ENCODE data around the gene TRIM47. TPM values are rescaled to one million over a fixed set of nuclear protein-coding genes. Genes with fewer than 3 reads are reported as not detected.

TRIM47 gene
- total RNA-seq, 6 experiments from 2014 or later, result 1.0 to 2.3 (median 1.5) TPM

GRCh38 chr17:75899767-75900468 is 21.5 kb upstream of the TRIM47 start:
- H3K36me3 Mint-ChIP-seq (ENCODE audit: low read depth), result no peaks in the 10 kb centered on the region
- H3K27me3 Mint-ChIP-seq (ENCODE audit: insufficient read depth), result peaks cover 4% of the 10 kb centered on the region; the same call in 1 of the 2 replicates
- no peak overlapping the region for H3K4me3 Mint-ChIP-seq
- TF ChIP-seq CTCF (IDR thresholded peaks at IDR 0.05), result no peak
- no peak for DNase-seq
- no peaks in the 10 kb centered on the region for H3K9me3 Mint-ChIP-seq
- no peak overlapping the region for H3K27ac Mint-ChIP-seq
- peaks cover 18% of the 10 kb centered on the region for H3K4me1 Mint-ChIP-seq (ENCODE audit: low read depth)

- Mint-ChIP-seq H3K27me3 (ENCODE audit: insufficient read depth) (peaks cover 4% of the 10 kb centered on the region; the same call in 1 of the 2 replicates), H3K4me1 (ENCODE audit: low read depth) (peaks cover 19% of the 10 kb centered on the region), H3K9me3 (no peaks in the 10 kb centered on the region), H3K27ac (no peak overlapping the region), H3K4me3 (no peak overlapping the region), H3K36me3 (ENCODE audit: low read depth) (no peaks in the 10 kb centered on the region)
- no peak for DNase-seq
- TF ChIP-seq CTCF (IDR thresholded peaks at IDR 0.05), result no peak
Observed at GRCh38 chr17:75899353-75899752, 21.0 kb upstream of the TRIM47 start.

GRCh38 chr17:75898791-75899190 is 20.4 kb upstream of the TRIM47 start:
- no peaks in the 10 kb centered on the region for H3K36me3 Mint-ChIP-seq (ENCODE audit: low read depth)
- no peak for DNase-seq
- H3K4me3 Mint-ChIP-seq, result no peak overlapping the region
- no peaks in the 10 kb centered on the region for H3K9me3 Mint-ChIP-seq
- H3K4me1 Mint-ChIP-seq (ENCODE audit: low read depth), result peaks cover 19% of the 10 kb centered on the region
- no peak overlapping the region for H3K27ac Mint-ChIP-seq
- TF ChIP-seq CTCF (IDR thresholded peaks at IDR 0.05), result no peak
- H3K27me3 Mint-ChIP-seq (ENCODE audit: insufficient read depth), result peaks cover 4% of the 10 kb centered on the region; the same call in 1 of the 2 replicates

- DNase-seq, result no peak
- no peaks in the 10 kb centered on the region for H3K36me3 Mint-ChIP-seq (ENCODE audit: low read depth)
- no peaks in the 10 kb centered on the region for H3K9me3 Mint-ChIP-seq
- H3K27ac Mint-ChIP-seq, result no peak overlapping the region; the same call in 1 of the 2 replicates
- H3K27me3 Mint-ChIP-seq (ENCODE audit: insufficient read depth), result peaks cover 4% of the 10 kb centered on the region; the same call in 1 of the 2 replicates
- no peak for TF ChIP-seq CTCF (IDR thresholded peaks at IDR 0.05)
- peaks cover 19% of the 10 kb centered on the region for H3K4me1 Mint-ChIP-seq (ENCODE audit: low read depth)
- no peak overlapping the region for H3K4me3 Mint-ChIP-seq
Observed at GRCh38 chr17:75898065-75898464, 19.7 kb upstream of the TRIM47 start.

- no peak for DNase-seq
- peak overlapping the region; percentile 48 for H3K27ac Mint-ChIP-seq
- H3K27me3 Mint-ChIP-seq (ENCODE audit: insufficient read depth), result peaks cover 4% of the 10 kb centered on the region; the same call in 1 of the 2 replicates
- H3K9me3 Mint-ChIP-seq, result no peaks in the 10 kb centered on the region
- no peak for TF ChIP-seq CTCF (IDR thresholded peaks at IDR 0.05)
- H3K4me3 Mint-ChIP-seq, result peak overlapping the region; percentile 56
- H3K4me1 Mint-ChIP-seq (ENCODE audit: low read depth), result peaks cover 19% of the 10 kb centered on the region
- H3K36me3 Mint-ChIP-seq (ENCODE audit: low read depth), result no peaks in the 10 kb centered on the region
Observed at GRCh38 chr17:75897160-75898019, 19.0 kb upstream of the TRIM47 start.

Data from HFFc6 (cell line).